Parathyroid adenoma (tissue), 2 donors: ENCODE results near the gene SORCS2.

Experiments
- H2AFZ ChIP-seq: fragments of 300-600 bp; sonication (generic); one replicate; pipeline ENCODE4 v1.7.0; 2017; ENCODE audit warnings: antibody characterized with exemption, mild to moderate bottlenecking
- H3K27ac ChIP-seq: fragments of 300-600 bp; sonication (generic); one replicate; pipeline ENCODE4 v1.7.0; 2017
- H3K27me3 ChIP-seq: fragments of 300-600 bp; sonication (generic); one replicate; pipeline ENCODE4 v1.7.0; 2017; ENCODE audit warnings: low read length; ENCODE audit not compliant: control insufficient read depth, insufficient read depth
- H3K36me3 ChIP-seq: fragments of 300-600 bp; sonication (generic); one replicate; pipeline ENCODE4 v1.7.0; 2017; ENCODE audit warnings: low read length; ENCODE audit not compliant: control insufficient read depth, insufficient read depth
- H3K4me1 ChIP-seq: fragments of 300-600 bp; sonication (generic); one replicate; pipeline ENCODE4 v1.7.0; 2017; ENCODE audit warnings: control low read depth
- H3K4me2 ChIP-seq: fragments of 300-600 bp; sonication (generic); one replicate; pipeline ENCODE4 v1.7.0; 2017; ENCODE audit warnings: low read length
- H3K4me3 ChIP-seq: fragments of 300-600 bp; sonication (generic); one replicate; pipeline ENCODE4 v1.7.0; 2017; ENCODE audit warnings: low read depth, low read length
- H3K79me2 ChIP-seq: fragments of 300-600 bp; sonication (generic); one replicate; pipeline ENCODE4 v1.7.0; 2017; ENCODE audit warnings: control low read depth
- H3K9ac ChIP-seq: fragments of 300-600 bp; sonication (generic); one replicate; pipeline ENCODE4 v1.7.0; 2017; ENCODE audit warnings: mild to moderate bottlenecking
- H3K9me3 ChIP-seq: fragments of 300-600 bp; sonication (generic); one replicate; pipeline ENCODE4 v1.7.0; 2017; ENCODE audit warnings: low read length; ENCODE audit not compliant: control insufficient read depth
- CTCF ChIP-seq: fragments of 300-600 bp; sonication (generic); IDR thresholded peaks from one replicate; pipeline ENCODE4 v1.7.0; 2017; ENCODE audit warnings: antibody characterized with exemption, mild to moderate bottlenecking
- donor health status: primary hyperparathyroidism.

SORCS2 gene

GRCh38 chr4:7472442-7473013 is 280.2 kb downstream of the SORCS2 start:
- Histone ChIP-seq H3K9ac (no peak overlapping the region), H2AFZ (no peak overlapping the region), H3K4me3 (no peak overlapping the region), H3K4me2 (no peak overlapping the region), H3K27me3 (no peaks in the 10 kb centered on the region), H3K27ac (no peak overlapping the region), H3K79me2 (no peaks in the 10 kb centered on the region), H3K9me3 (no peaks in the 10 kb centered on the region), H3K36me3 (no peaks in the 10 kb centered on the region), H3K4me1 (no peaks in the 10 kb centered on the region)
- TF ChIP-seq CTCF, result no peak

GRCh38 chr4:7473081-7473480 is 280.7 kb downstream of the SORCS2 start:
- no peak overlapping the region for H3K4me2 ChIP-seq
- no peaks in the 10 kb centered on the region for H3K4me1 ChIP-seq
- H3K79me2 ChIP-seq, result no peaks in the 10 kb centered on the region
- no peak overlapping the region for H3K9ac ChIP-seq
- H3K9me3 ChIP-seq, result no peaks in the 10 kb centered on the region
- no peak for TF ChIP-seq CTCF
- no peak overlapping the region for H2AFZ ChIP-seq
- no peak overlapping the region for H3K27ac ChIP-seq
- no peaks in the 10 kb centered on the region for H3K36me3 ChIP-seq
- H3K4me3 ChIP-seq, result no peak overlapping the region
- no peaks in the 10 kb centered on the region for H3K27me3 ChIP-seq

GRCh38 chr4:7474320-7474719 is 282.0 kb downstream of the SORCS2 start:
- no peak overlapping the region for H3K4me3 ChIP-seq
- H3K4me2 ChIP-seq, result no peak overlapping the region
- no peak overlapping the region for H2AFZ ChIP-seq
- H3K9ac ChIP-seq, result no peak overlapping the region
- H3K27me3 ChIP-seq, result no peaks in the 10 kb centered on the region
- no peaks in the 10 kb centered on the region for H3K9me3 ChIP-seq
- no peaks in the 10 kb centered on the region for H3K4me1 ChIP-seq
- H3K36me3 ChIP-seq, result no peaks in the 10 kb centered on the region
- H3K27ac ChIP-seq, result no peak overlapping the region
- H3K79me2 ChIP-seq, result no peaks in the 10 kb centered on the region
- TF ChIP-seq CTCF, result no peak

GRCh38 chr4:7475207-7475606 is 282.9 kb downstream of the SORCS2 start:
- no peaks in the 10 kb centered on the region for H3K27me3 ChIP-seq
- no peak overlapping the region for H3K4me2 ChIP-seq
- H2AFZ ChIP-seq, result no peak overlapping the region
- H3K27ac ChIP-seq, result no peak overlapping the region
- no peak for TF ChIP-seq CTCF
- no peak overlapping the region for H3K4me3 ChIP-seq
- H3K4me1 ChIP-seq, result no peaks in the 10 kb centered on the region
- no peak overlapping the region for H3K9ac ChIP-seq
- no peaks in the 10 kb centered on the region for H3K9me3 ChIP-seq
- H3K36me3 ChIP-seq, result no peaks in the 10 kb centered on the region
- no peaks in the 10 kb centered on the region for H3K79me2 ChIP-seq

- H3K4me3 ChIP-seq, result no peak overlapping the region
- TF ChIP-seq CTCF, result no peak
Observed at GRCh38 chr4:7476820-7477219, 284.5 kb downstream of the SORCS2 start.

More at GRCh38 chr4:7476820-7477219, 284.5 kb downstream of the SORCS2 start:
- Histone ChIP-seq H3K4me2 (no peak overlapping the region), H3K27ac (no peak overlapping the region), H3K27me3 (no peaks in the 10 kb centered on the region), H3K36me3 (no peaks in the 10 kb centered on the region), H2AFZ (no peak overlapping the region), H3K9me3 (no peaks in the 10 kb centered on the region), H3K4me1 (no peaks in the 10 kb centered on the region), H3K9ac (no peak overlapping the region), H3K79me2 (no peaks in the 10 kb centered on the region)
